Cardiac septum (tissue), 1 donor: ENCODE results near the gene CXCL10. TPM values are rescaled to one million over a fixed set of nuclear protein-coding genes. Genes with fewer than 3 reads are reported as not detected.
"Not testable (repeated sequence)": the region's sequence is repeated elsewhere in the genome, so short reads cannot be mapped to it uniquely, and the experiment has no call there.

ENCODE experiments used
- DNase-seq: peaks from one replicate; pipeline ENCODE4 v3.0.0-alpha.2; 2020; ENCODE audit warnings: low spot score
- intact Hi-C: fragments of 100-400 bp; cut with DNase I; formaldehyde crosslinking; loops from one replicate; pipeline ENCODE4 v1.14.0; 2022
- long read RNA-seq: library from polyadenylated mRNA; unstranded; transcript quantifications from one replicate; pipeline ENCODE4 v2.0.0, GENCODE V29; 2021
- total RNA-seq: library from RNA; stranded (reverse); fragmentation: NEBNext Ultra II Directional; extraction: Animal tissue kit (Norgen Biotek cat#: 25700); gene quantifications from one replicate; pipeline ENCODE4 v1.2.1, GENCODE V29; 2021
- donor health status: DM: no; HTN: no; CAD: no.

Gene CXCL10
- 2.3 TPM for total RNA-seq
- long read RNA-seq, partial matches to known transcripts = 0 of 3 reads
- long read RNA-seq, other reads (novel, unspliced or antisense) = 0 of 3 reads

- no peak for DNase-seq
- intact Hi-C loops = no loop called here
These were observed at the start of gene CXCL10 for GRCh38 chr4:76023389-76023788. TSS of gene CXCL10 (minus strand) at chr4:76023497. CDS start at chr4:76023431, 66 bp downstream.

GRCh38 chr4:76072760-76073159 is 49.5 kb upstream of the CXCL10 start:
- intact Hi-C loops = loop anchor here (1.0 kb wide), 1 partner anchor 15 kb away; no protein-coding TSS in a partner anchor
- DNase-seq = no peak

GRCh38 chr4:76067652-76068286 is 44.5 kb upstream of the CXCL10 start:
- no peak for DNase-seq
- intact Hi-C loops = loop anchor here (2.0 kb wide), 1 partner anchor 71 kb away; no protein-coding TSS in a partner anchor

GRCh38 chr4:76066546-76066945 is 43.2 kb upstream of the CXCL10 start:
- intact Hi-C loops = loop anchor here (2.0 kb wide), 1 partner anchor 70 kb away; no protein-coding TSS in a partner anchor
- DNase-seq = no peak

GRCh38 chr4:76061982-76062381 is 38.7 kb upstream of the CXCL10 start:
- intact Hi-C loops = no loop called here
- DNase-seq = no peak

GRCh38 chr4:76061421-76061820 is 38.1 kb upstream of the CXCL10 start:
- DNase-seq = no peak
- intact Hi-C loops = no loop called here

GRCh38 chr4:76060506-76060905 is 37.2 kb upstream of the CXCL10 start:
- intact Hi-C loops = no loop called here
- no peak for DNase-seq

GRCh38 chr4:76059750-76060149 is 36.5 kb upstream of the CXCL10 start:
- DNase-seq = no peak
- intact Hi-C loops = no loop called here

- no peak for DNase-seq
- intact Hi-C loops = no loop called here
These were observed 35.7 kb upstream of the CXCL10 start for GRCh38 chr4:76058888-76059426.

GRCh38 chr4:76058302-76058701 is 35.0 kb upstream of the CXCL10 start:
- intact Hi-C loops = no loop called here
- DNase-seq = no peak

- DNase-seq = no peak
- intact Hi-C loops = no loop called here
These were observed 32.1 kb upstream of the CXCL10 start for GRCh38 chr4:76055421-76055820.

GRCh38 chr4:76055016-76055415 is 31.7 kb upstream of the CXCL10 start:
- intact Hi-C loops = no loop called here
- no peak for DNase-seq

- no peak for DNase-seq
- intact Hi-C loops = no loop called here
These were observed 30.4 kb upstream of the CXCL10 start for GRCh38 chr4:76053730-76054129.

- intact Hi-C loops, DNase-seq: not testable (repeated sequence)
These were observed 27.3 kb upstream of the CXCL10 start for GRCh38 chr4:76050560-76051050.

GRCh38 chr4:76049860-76050416 is 26.6 kb upstream of the CXCL10 start:
- DNase-seq, intact Hi-C loops: not testable (repeated sequence)

- intact Hi-C loops, DNase-seq: not testable (repeated sequence)
These were observed 21.4 kb upstream of the CXCL10 start for GRCh38 chr4:76044686-76045085.

GRCh38 chr4:76043306-76043705 is 20.0 kb upstream of the CXCL10 start:
- DNase-seq, intact Hi-C loops: not testable (repeated sequence)

GRCh38 chr4:76042241-76042998 is 19.1 kb upstream of the CXCL10 start:
- intact Hi-C loops, DNase-seq: not testable (repeated sequence)

- DNase-seq = no peak
- intact Hi-C loops = no loop called here
These were observed 13.6 kb upstream of the CXCL10 start for GRCh38 chr4:76036855-76037254.

GRCh38 chr4:76035799-76036380 is 12.6 kb upstream of the CXCL10 start, which contains the start of gene CXCL11:
TSS of gene CXCL11 (minus strand) at chr4:76036070. CDS start at chr4:76035987, 83 bp downstream.
- no peak for DNase-seq
- intact Hi-C loops = no loop called here
